C4-2B (cell line): Measurements from ENCODE around the gene CREM.

Experiments used
- ZFX ChIP-seq: fragments of 450-650 bp; IDR thresholded peaks from 2 replicates; pipeline ENCODE4 v1.6.1; 2017
- TF ChIP-seq, protein P1 (sequence below): fragments of 450-650 bp; conservative IDR thresholded peaks from 2 replicates; pipeline ENCODE4 v1.5.1; 2017; ENCODE audit warnings: mild to moderate bottlenecking

DNA sequence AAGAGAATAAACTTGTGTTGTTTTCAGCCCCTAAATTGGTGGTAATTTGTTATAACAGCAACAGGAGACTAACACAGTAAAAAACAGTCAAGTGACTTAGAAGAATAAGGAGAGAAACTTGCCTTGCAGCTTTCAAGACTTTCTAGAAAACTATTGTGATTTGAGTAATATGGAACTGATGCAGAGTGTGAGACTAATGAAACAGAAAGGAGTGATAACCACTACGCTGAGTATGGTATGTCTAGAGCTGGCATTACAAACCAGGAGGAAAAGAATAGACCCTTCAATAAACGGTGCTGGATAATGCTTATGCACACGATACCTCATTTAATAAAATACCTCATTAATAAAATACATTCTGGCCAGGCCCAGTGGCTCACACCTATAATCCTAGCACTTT, 99.9 kb downstream of the CREM start:
- TF ChIP-seq, protein P1, sequence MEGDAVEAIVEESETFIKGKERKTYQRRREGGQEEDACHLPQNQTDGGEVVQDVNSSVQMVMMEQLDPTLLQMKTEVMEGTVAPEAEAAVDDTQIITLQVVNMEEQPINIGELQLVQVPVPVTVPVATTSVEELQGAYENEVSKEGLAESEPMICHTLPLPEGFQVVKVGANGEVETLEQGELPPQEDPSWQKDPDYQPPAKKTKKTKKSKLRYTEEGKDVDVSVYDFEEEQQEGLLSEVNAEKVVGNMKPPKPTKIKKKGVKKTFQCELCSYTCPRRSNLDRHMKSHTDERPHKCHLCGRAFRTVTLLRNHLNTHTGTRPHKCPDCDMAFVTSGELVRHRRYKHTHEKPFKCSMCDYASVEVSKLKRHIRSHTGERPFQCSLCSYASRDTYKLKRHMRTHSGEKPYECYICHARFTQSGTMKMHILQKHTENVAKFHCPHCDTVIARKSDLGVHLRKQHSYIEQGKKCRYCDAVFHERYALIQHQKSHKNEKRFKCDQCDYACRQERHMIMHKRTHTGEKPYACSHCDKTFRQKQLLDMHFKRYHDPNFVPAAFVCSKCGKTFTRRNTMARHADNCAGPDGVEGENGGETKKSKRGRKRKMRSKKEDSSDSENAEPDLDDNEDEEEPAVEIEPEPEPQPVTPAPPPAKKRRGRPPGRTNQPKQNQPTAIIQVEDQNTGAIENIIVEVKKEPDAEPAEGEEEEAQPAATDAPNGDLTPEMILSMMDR: no peak
- TF ChIP-seq ZFX: no peak
